Measurements from ENCODE around the gene SH3RF2.

DNA sequence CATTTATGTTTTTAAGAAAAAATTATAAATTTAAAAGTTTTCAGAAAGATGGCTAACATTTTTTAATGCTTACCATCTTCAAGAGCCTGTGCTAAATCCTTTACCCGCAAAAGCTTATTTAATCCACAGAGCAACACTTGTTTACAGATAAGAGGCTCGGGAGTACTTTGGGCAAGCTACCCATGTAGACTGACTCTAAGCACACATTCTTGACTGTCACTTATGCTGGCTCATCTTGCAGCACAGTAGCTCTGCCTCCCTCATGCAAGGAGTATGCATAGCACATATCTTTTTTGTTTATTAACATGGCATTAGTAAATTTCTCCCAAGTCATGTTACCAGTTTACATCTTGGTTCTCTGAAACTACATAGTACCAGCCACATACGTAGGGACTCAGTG lies 14.7 kb downstream of the SH3RF2 start:
- no peak for TF ChIP-seq EZH2 (IDR thresholded peaks at IDR 0.05; ENCODE audit: borderline replicate concordance, insufficient read depth, low read depth, low read length, poor library complexity, severe bottlenecking)
- TF ChIP-seq, protein P1, sequence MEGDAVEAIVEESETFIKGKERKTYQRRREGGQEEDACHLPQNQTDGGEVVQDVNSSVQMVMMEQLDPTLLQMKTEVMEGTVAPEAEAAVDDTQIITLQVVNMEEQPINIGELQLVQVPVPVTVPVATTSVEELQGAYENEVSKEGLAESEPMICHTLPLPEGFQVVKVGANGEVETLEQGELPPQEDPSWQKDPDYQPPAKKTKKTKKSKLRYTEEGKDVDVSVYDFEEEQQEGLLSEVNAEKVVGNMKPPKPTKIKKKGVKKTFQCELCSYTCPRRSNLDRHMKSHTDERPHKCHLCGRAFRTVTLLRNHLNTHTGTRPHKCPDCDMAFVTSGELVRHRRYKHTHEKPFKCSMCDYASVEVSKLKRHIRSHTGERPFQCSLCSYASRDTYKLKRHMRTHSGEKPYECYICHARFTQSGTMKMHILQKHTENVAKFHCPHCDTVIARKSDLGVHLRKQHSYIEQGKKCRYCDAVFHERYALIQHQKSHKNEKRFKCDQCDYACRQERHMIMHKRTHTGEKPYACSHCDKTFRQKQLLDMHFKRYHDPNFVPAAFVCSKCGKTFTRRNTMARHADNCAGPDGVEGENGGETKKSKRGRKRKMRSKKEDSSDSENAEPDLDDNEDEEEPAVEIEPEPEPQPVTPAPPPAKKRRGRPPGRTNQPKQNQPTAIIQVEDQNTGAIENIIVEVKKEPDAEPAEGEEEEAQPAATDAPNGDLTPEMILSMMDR (IDR thresholded peaks at IDR 0.05): no peak

All from B cell (primary cell).